Measurements from ENCODE around the gene MAML3. TPM values are rescaled to one million over a fixed set of nuclear protein-coding genes. Genes with fewer than 3 reads are reported as not detected.

MAML3 gene
- total RNA-seq, 1 donor from 2014 or later, result 21.8 TPM

- Mint-ChIP-seq H3K4me3 (no peak overlapping the region), H3K36me3 (no peaks in the 10 kb centered on the region), H3K4me1 (ENCODE audit: unreplicated experiment) (peaks cover 30% of the 10 kb centered on the region), H3K27ac (no peak overlapping the region), H3K27me3 (no peaks in the 10 kb centered on the region), H3K9me3 (no peaks in the 10 kb centered on the region)
- no peak for DNase-seq (ENCODE audit: extremely low spot score, unreplicated experiment)
- no peak for TF ChIP-seq CTCF (conservative IDR thresholded peaks at IDR 0.05)
These were observed 299.1 kb downstream of the MAML3 start for GRCh38 chr4:139854668-139855403.

- DNase-seq (ENCODE audit: extremely low spot score, unreplicated experiment), result no peak
- Mint-ChIP-seq H3K9me3 (no peaks in the 10 kb centered on the region), H3K27ac (no peak overlapping the region), H3K4me1 (ENCODE audit: unreplicated experiment) (peaks cover 40% of the 10 kb centered on the region), H3K4me3 (no peak overlapping the region), H3K27me3 (no peaks in the 10 kb centered on the region), H3K36me3 (no peaks in the 10 kb centered on the region)
- no peak for TF ChIP-seq CTCF (conservative IDR thresholded peaks at IDR 0.05)
These were observed 300.7 kb downstream of the MAML3 start for GRCh38 chr4:139853309-139853708.

DNA sequence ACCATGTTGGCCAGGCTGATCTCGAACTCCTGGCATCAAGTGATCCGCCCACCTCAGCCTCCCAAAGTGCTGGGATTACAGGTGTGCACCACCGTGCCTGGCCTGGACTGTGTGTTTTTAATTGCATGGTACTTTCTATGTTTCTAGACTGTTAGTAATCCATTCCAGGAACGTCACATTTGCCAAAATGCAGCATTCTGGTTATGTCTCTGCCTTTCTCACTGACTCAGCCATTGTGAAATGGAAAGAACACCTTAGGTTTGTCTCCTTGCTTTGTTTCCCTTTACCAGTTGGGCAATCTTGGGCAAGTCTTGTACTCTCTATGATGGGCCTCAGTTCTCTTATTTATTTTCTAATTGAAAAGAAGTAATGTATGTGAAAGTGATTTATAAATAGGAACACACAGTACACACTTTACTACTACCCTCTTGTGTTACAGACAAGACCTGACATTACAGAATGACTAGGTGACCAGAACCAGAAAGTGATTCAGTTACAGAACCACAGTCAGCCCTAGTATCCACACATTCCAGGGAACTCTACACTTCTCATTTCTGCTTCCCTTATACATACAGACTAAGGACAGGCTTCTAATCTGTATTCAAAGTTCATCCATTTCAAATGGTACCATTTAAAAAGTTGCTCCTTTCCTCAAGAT lies 301.2 kb downstream of the MAML3 start:
- no peak for TF ChIP-seq CTCF (conservative IDR thresholded peaks at IDR 0.05)
- Mint-ChIP-seq H3K4me1 (ENCODE audit: unreplicated experiment) (peaks cover 42% of the 10 kb centered on the region), H3K9me3 (no peaks in the 10 kb centered on the region), H3K36me3 (no peaks in the 10 kb centered on the region), H3K27ac (no peak overlapping the region), H3K4me3 (no peak overlapping the region), H3K27me3 (no peaks in the 10 kb centered on the region)
- no peak for DNase-seq (ENCODE audit: extremely low spot score, unreplicated experiment)

DNA sequence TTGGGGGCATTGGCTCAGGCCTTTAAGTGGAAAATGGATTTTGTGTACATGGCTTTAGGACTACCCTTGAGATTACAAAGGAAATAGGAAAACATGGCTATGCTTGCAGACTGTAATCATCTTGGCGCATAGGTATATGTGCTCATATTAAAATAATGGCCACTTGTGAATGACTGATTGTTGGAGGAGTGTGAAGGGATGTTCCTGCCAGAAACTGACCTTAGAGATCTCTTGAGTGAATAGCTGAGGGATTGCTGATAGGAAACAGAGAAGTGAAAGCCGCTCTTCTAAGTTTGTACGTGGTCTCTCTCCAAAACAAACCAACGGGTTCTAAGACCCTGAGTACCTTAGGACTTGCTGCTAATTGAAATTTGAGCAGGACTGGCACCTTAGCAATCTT lies 302.3 kb downstream of the MAML3 start:
- Mint-ChIP-seq H3K27me3 (no peaks in the 10 kb centered on the region), H3K36me3 (no peaks in the 10 kb centered on the region), H3K27ac (no peak overlapping the region), H3K4me3 (no peak overlapping the region), H3K9me3 (no peaks in the 10 kb centered on the region), H3K4me1 (ENCODE audit: unreplicated experiment) (peaks cover 41% of the 10 kb centered on the region)
- TF ChIP-seq CTCF (conservative IDR thresholded peaks at IDR 0.05), result no peak
- no peak for DNase-seq (ENCODE audit: extremely low spot score, unreplicated experiment)

DNA sequence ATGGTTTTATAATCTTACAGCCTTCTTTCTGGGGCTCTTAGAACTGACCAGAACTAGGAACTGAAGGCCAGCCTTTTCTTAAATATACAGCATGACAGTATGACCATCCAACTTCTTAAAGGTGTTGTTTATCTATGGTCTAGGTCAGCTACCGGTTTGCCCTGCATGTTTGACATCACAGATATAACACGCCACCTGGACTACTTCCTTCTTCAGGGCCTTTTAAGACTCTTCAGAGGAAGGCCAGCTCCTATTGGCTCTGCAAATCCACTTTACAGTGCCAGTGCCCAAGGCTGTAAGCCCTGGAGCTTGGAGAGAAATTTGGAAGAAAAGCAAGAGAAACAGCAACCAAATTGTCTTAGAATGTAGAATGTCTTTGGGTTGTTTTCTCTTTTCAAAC lies 302.9 kb downstream of the MAML3 start:
- peaks cover 38% of the 10 kb centered on the region for H3K4me1 Mint-ChIP-seq (ENCODE audit: unreplicated experiment)
- H3K27ac Mint-ChIP-seq, result no peak overlapping the region

More for the DNA sequence above, 302.9 kb downstream of the MAML3 start:
- no peak for TF ChIP-seq CTCF (conservative IDR thresholded peaks at IDR 0.05)
- Mint-ChIP-seq H3K4me3 (no peak overlapping the region), H3K36me3 (no peaks in the 10 kb centered on the region), H3K27me3 (no peaks in the 10 kb centered on the region), H3K9me3 (no peaks in the 10 kb centered on the region)
- DNase-seq (ENCODE audit: extremely low spot score, unreplicated experiment), result no peak
